ENCODE data around the gene CUL4A.
A peak's percentile ranks its signal among the peaks of the same experiment; 100 is the strongest.

Gene CUL4A

DNA sequence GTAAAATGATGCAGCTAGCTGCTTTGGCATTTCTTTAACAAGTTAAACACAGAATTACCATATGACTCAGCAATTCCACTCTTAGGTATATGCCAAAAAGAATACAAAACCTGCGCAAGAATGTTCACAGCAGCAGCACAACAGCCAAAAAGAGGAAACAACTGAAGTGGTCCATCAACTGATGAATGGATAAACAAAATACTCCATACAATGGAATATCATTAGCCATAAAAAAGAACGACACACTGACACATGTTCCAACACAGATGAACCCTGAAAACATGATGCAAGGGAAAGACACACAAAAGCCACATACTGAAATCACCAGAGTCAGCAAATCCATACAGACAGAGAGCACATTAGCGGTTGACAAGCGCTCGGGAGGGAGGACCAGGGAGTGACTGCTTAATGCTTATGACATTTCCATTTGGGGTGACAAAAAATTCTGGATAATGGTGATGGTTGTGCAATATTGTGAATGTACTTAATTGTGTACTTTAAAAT, 3.9 kb upstream of the CUL4A start:
- DNase-seq (ENCODE audit: low read depth, low spot score): peak; percentile 56
- no peak overlapping the region for H3K4me3 ChIP-seq (ENCODE audit: low read depth, low read length)
- TF ChIP-seq, protein P1, sequence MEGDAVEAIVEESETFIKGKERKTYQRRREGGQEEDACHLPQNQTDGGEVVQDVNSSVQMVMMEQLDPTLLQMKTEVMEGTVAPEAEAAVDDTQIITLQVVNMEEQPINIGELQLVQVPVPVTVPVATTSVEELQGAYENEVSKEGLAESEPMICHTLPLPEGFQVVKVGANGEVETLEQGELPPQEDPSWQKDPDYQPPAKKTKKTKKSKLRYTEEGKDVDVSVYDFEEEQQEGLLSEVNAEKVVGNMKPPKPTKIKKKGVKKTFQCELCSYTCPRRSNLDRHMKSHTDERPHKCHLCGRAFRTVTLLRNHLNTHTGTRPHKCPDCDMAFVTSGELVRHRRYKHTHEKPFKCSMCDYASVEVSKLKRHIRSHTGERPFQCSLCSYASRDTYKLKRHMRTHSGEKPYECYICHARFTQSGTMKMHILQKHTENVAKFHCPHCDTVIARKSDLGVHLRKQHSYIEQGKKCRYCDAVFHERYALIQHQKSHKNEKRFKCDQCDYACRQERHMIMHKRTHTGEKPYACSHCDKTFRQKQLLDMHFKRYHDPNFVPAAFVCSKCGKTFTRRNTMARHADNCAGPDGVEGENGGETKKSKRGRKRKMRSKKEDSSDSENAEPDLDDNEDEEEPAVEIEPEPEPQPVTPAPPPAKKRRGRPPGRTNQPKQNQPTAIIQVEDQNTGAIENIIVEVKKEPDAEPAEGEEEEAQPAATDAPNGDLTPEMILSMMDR (IDR thresholded peaks at IDR 0.05; ENCODE audit: low read depth, low read length): no peak
- in situ Hi-C loops (cut with HindIII; ENCODE audit: low sequenced_read_pairs): no loop called here

DNA sequence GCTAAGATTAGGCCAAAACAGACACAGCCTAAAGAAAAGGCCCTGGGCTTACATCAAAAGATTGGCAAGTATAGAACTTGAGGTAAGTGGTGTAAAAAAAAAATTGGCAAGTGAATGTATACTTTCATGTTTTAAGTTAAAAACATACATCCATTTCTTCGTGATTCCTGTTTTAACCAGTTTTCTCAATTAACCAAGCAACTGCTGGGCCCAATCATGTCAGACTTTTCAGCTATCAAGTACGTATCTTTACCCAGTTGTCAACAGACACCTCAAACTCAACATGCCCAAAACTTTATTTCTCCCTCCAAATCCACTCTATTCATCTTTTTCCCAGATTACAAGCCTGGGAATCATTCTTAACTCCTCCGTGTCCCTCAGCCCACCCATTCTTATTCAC, 2.0 kb upstream of the CUL4A start:
- TF ChIP-seq, protein P1 (IDR thresholded peaks at IDR 0.05; ENCODE audit: low read depth, low read length): no peak
- no peak for DNase-seq (ENCODE audit: low read depth, low spot score)
- peak overlapping the region; percentile 80 for H3K4me3 ChIP-seq (ENCODE audit: low read depth, low read length)
- in situ Hi-C loops (cut with HindIII; ENCODE audit: low sequenced_read_pairs): no loop called here

DNA sequence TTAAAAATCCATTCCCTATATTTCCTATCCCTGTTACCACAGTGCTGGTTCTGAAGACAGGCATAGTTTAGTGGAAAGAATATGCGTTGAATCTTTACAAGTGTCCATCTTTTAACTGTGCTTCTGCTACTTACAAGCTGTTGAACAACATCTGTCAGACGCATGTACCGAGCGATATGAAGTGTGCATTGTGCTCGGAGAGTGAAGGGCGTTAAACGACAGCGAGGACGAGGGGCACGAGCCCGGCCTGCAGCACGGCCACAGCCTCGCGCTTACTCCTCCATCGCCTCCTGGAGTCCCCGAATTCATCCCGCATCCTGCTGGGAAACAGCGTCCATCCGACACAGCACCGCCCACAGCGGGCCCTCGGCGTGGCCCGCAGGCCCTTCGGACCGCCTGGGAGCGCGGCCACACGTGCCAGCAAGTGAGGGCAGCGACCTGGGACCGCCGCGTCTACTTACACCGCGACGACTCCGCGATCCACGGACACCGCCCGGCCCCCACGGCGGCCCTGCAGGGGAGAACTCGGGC, 1.5 kb upstream of the CUL4A start:
- TF ChIP-seq, protein P1 (IDR thresholded peaks at IDR 0.05; ENCODE audit: low read depth, low read length): peak; percentile 3
- in situ Hi-C loops (cut with HindIII; ENCODE audit: low sequenced_read_pairs): no loop called here
- H3K4me3 ChIP-seq (ENCODE audit: low read depth, low read length): peak overlapping the region; percentile 80
- DNase-seq (ENCODE audit: low read depth, low spot score): peak; percentile 43

DNA sequence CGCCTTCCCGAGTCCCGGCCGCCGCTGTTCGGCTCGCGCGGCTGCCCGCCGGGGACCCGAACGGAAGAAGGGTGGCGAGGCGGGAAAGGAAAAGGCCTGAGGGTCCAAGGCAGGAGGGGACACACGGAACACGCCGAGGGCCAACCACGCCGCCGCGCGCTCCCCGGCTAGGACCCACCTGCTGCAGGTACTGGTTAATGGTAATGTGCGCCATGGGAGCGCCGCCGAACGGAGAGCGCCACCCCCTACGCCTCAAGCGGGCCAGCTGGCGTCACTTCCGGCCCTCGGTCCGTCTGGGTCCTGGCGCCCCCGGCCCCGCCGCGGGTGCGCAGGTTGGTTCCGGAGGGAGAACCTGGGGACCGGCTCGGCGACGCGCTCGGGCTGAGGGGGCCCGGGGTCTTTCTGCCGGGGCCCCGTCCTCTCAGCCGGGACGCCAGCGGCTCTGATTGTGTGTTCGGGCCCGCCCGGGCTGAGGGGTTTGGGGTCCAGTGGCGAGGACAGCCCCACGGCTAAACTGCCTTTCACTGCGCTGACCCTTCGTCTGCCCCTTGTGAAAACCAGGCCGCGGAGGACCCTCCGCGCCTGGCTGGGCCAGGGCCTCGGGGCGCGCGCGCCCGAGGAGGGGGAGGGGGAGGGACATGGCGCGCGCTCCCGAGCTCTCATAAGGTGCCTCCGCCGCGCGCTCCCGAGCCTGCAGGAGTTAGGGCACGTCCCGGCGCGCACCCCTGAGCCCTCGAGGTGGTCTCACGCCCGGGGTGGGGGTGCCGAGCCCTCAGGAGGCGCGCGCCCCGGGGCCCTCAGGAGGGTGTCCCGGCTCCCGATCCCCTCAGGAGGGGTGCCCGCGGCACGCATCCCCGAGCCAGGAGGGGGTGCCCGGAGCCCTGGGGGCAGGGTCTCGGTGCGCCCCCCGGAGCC, 735 bp upstream of the CUL4A start, which contains the start of gene PCID2:
Gene PCID2, minus strand, starts transcription at position 249 of the 915 bp plus-strand sequence. Its CDS starts 35 bp downstream, at position 214.
- TF ChIP-seq, protein P1 (IDR thresholded peaks at IDR 0.05; ENCODE audit: low read depth, low read length): no peak
- peak; percentile 91 for DNase-seq (ENCODE audit: low read depth, low spot score)
- in situ Hi-C loops (cut with HindIII; ENCODE audit: low sequenced_read_pairs): no loop called here
- H3K4me3 ChIP-seq (ENCODE audit: low read depth, low read length): peak within 1 kb of the TSS; percentile 80

DNA sequence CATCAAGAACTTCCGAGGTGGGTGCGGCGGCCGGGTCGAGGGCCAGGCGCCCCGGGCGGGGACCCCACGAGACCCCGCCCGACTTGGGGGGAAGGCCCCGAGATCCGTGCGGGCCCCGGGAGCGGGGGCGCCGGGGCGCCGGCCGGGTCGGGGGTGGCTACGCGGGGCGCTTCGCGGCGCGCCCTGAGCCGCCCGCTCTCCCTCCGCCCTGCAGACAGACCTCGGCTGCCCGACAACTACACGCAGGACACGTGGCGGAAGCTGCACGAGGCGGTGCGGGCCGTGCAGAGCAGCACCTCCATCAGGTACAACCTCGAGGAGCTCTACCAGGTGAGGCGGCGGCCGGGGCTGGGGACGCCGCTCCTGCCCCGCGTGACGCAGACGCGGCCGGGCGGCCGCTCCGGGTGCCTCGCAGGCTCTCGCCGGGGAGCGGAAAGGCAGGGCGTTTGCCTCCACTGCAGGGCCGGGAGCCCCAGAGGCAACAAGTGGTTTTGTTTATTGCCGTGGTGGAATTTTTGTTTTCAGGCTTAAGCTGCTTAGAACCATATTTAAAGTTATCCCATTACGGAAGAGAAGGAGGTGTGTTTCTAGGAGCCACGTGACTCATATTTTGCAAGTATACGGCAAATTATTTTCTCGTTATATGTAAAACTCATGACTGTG, 477 bp downstream of the CUL4A start:
- peak overlapping the region; percentile 80 for H3K4me3 ChIP-seq (ENCODE audit: low read depth, low read length)
- TF ChIP-seq, protein P1 (IDR thresholded peaks at IDR 0.05; ENCODE audit: low read depth, low read length): no peak
- in situ Hi-C loops (cut with HindIII; ENCODE audit: low sequenced_read_pairs): no loop called here
- peak; percentile 45 for DNase-seq (ENCODE audit: low read depth, low spot score)

DNA sequence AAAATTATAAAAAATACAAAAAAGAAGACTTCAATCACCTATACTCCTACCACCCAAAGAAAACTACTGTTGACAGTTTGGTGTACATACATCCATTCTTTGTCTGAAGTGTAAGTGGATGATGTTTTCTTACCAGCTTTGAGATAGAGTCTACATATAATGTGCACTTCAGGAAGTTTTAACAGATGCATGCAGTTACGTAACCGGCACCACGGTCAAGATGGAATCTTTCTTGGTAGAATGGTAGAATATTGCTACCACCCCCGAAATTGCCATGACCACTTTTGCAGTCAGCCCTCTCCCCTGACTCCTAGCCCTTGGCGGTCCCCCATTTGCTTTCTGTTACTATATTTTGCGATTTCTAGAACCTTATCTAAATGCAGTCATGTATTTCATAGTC, 1.4 kb downstream of the CUL4A start:
- TF ChIP-seq, protein P1 (IDR thresholded peaks at IDR 0.05; ENCODE audit: low read depth, low read length): no peak
- H3K4me3 ChIP-seq (ENCODE audit: low read depth, low read length): no peak overlapping the region
- in situ Hi-C loops (cut with HindIII; ENCODE audit: low sequenced_read_pairs): no loop called here
- no peak for DNase-seq (ENCODE audit: low read depth, low spot score)
